ENCODE data around the gene CPNE2. TPM values are rescaled to one million over a fixed set of nuclear protein-coding genes. Genes with fewer than 3 reads are reported as not detected.
"Not testable (repeated sequence)": the region's sequence is repeated elsewhere in the genome, so short reads cannot be mapped to it uniquely, and the experiment has no call there.

CPNE2 gene
- total and polyA plus RNA-seq, 9 donors = 12.3 to 32.3 (median 18.1) TPM

DNA sequence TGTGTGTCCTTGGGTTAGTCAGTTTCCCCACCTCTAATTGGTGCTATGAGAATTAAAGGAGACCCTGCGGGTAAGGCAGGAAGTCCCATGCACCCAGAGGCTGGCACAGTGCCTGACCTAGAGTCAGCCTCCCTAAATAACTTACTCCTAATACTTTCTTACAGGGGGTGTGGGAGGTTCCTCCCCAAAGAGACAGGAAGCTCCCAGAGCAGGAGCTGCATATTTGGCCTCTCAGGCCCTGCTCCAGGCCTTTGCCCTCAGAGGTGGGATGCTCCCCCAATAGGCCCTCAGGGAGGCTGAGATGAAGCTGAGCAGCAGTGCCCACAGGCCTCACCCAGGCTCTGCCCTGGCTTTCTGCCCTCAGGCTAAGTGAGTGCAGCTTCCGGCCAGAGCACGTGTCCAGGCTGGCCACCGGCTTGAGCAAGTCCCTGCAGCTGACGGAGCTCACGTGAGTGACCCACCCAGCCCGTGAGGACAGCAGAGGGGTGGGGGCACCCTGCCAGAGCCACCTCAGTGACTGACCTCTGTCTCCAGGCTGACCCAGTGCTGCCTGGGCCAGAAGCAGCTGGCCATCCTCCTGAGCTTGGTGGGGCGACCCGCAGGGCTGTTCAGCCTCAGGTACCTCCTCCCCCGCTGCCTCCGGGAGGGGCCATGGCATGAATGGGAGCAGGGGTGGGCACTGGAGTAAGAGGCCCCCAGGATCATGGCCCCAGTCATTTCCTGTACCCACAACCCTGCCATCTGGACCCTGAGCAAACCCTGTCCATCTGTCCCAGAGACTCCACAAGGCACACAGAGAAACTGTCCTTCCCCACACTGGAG, 31.1 kb upstream of the CPNE2 start:
- intact Hi-C loops (cut with DNase I) = no loop called here

DNA sequence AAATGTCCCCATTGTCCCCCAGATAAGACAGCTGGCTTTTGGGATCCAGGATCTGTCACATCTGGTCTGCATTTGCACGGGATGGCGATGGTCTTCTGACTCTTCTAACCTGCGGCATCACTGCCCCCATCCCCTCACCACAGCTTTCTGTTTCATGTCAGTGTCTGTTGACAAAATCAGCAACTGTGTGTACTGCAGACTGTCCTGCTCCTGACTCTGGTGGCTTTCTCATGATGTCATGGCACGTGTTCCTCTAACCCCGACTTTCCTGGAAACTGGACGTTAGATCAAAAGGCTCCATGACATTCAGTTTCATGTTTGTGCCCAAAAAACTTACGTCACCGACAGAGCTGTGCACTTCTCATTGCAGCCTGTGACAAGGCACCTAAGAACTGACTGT, 30.1 kb upstream of the CPNE2 start:
- intact Hi-C loops (cut with DNase I) = no loop called here
- peaks cover 11% of the 10 kb centered on the region for H3K4me1 ChIP-seq (ENCODE audit: insufficient read depth)
- TF ChIP-seq, protein P1, sequence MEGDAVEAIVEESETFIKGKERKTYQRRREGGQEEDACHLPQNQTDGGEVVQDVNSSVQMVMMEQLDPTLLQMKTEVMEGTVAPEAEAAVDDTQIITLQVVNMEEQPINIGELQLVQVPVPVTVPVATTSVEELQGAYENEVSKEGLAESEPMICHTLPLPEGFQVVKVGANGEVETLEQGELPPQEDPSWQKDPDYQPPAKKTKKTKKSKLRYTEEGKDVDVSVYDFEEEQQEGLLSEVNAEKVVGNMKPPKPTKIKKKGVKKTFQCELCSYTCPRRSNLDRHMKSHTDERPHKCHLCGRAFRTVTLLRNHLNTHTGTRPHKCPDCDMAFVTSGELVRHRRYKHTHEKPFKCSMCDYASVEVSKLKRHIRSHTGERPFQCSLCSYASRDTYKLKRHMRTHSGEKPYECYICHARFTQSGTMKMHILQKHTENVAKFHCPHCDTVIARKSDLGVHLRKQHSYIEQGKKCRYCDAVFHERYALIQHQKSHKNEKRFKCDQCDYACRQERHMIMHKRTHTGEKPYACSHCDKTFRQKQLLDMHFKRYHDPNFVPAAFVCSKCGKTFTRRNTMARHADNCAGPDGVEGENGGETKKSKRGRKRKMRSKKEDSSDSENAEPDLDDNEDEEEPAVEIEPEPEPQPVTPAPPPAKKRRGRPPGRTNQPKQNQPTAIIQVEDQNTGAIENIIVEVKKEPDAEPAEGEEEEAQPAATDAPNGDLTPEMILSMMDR (IDR thresholded peaks at IDR 0.05) = no peak
- TF ChIP-seq EP300 (IDR thresholded peaks at IDR 0.05) = no peak
- no peak for TF ChIP-seq POLR2A (IDR thresholded peaks at IDR 0.05)
- H3K36me3 ChIP-seq = no peaks in the 10 kb centered on the region
- DNase-seq = no peak
- H3K27me3 ChIP-seq = no peaks in the 10 kb centered on the region
- 80 to 90% (median 85%) methylated on average over 8 of the region's 8 CpGs for WGBS, 3 donors
- no peak overlapping the region for H3K4me3 ChIP-seq
- H3K9me3 ChIP-seq = no peaks in the 10 kb centered on the region
- no peak overlapping the region for H3K27ac ChIP-seq

More for the DNA sequence above, 31.1 kb upstream of the CPNE2 start:
- peak overlapping the region; percentile 64 to 78 for H3K27ac ChIP-seq
- peak; percentile 60 to 81 (median 73) for DNase-seq
- peaks cover 11% of the 10 kb centered on the region for H3K4me1 ChIP-seq (ENCODE audit: insufficient read depth)
- H3K4me3 ChIP-seq = no peak overlapping the region
- H3K9me3 ChIP-seq = no peaks in the 10 kb centered on the region
- H3K27me3 ChIP-seq = no peaks in the 10 kb centered on the region
- no peaks in the 10 kb centered on the region for H3K36me3 ChIP-seq
- no peak for TF ChIP-seq POLR2A (IDR thresholded peaks at IDR 0.05)
- TF ChIP-seq EP300 (IDR thresholded peaks at IDR 0.05) = no peak
- TF ChIP-seq, protein P1 (IDR thresholded peaks at IDR 0.05) = no peak
- WGBS, 3 donors = 27 to 30% (median 30%) methylated on average over 11 of the region's 11 CpGs

DNA sequence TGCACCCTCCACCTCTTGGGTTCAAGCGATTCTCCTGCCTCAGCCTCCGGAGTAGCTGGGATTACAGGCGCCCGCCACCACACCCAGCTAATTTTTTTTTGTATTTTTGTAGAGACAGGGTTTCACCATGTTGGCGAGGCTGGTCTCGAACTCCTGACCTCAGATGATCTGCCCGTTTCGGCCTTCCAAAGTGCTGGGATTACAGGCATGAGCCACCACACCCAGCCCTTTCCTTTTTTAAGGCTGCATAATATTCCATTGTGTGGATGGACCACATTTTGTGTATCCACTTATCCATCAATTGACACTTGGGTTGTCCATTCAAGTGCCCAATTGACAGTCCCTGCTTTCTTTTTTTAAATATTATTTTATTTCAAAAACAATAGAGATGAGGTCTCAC, 29.2 kb upstream of the CPNE2 start:
- H3K27ac ChIP-seq = not testable (repeated sequence)

DNA sequence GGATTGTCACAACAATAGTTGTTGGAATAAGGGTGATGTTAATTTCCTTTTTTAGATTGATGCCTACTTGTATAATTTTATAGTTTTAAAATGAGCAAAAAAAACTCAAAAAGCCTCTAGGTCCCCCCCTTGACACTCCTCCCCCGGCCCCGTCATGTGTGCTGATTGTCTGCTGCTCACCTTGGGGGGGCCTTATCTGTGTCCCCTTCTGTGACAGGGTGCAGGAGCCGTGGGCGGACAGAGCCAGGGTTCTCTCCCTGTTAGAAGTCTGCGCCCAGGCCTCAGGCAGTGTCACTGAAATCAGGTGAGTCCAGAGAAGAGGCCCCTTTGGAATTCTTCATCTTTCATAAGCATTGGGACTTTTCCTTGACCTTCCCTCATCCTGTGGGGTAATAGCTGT, 27.4 kb upstream of the CPNE2 start:
- TF ChIP-seq, protein P1 (IDR thresholded peaks at IDR 0.05) = no peak
- TF ChIP-seq EP300 (IDR thresholded peaks at IDR 0.05) (no peak), POLR2A (IDR thresholded peaks at IDR 0.05) (no peak)
- DNase-seq = no peak
- 86 to 92% (median 90%) methylated on average over 5 of the region's 5 CpGs for WGBS, 3 donors
- Histone ChIP-seq H3K27ac (no peak overlapping the region), H3K4me3 (no peak overlapping the region), H3K9me3 (no peaks in the 10 kb centered on the region), H3K27me3 (no peaks in the 10 kb centered on the region), H3K4me1 (ENCODE audit: insufficient read depth) (peaks cover 11% of the 10 kb centered on the region), H3K36me3 (no peaks in the 10 kb centered on the region)
- intact Hi-C loops (cut with DNase I) = no loop called here

More for the DNA sequence above, 29.2 kb upstream of the CPNE2 start:
- H3K36me3 ChIP-seq; intact Hi-C loops (cut with DNase I); H3K9me3 ChIP-seq; DNase-seq; H3K27me3 ChIP-seq; H3K4me3 ChIP-seq: not testable (repeated sequence)
- 83 to 97% (median 91%) methylated on average over 8 of the region's 8 CpGs for WGBS, 3 donors
- H3K4me1 ChIP-seq (ENCODE audit: insufficient read depth) = peaks cover 11% of the 10 kb centered on the region

DNA sequence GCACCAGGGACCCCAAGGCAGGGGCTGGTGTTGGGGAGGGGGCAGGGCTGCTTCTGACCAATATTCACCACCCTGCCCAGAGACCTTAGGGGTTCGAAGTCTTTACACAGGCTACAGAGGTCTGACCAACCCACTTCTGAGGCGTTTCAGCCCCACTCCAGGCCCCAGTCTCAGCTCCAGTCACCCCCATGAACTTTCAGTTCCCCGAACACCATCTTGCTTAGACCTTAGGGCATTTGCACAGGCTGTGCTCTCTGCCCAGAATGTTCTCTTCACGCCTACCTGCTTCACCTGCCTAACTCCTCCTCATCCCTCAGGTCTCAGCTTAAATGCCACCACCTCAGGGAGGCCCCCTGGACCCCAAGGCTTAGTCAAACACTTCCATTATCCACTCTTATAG, 25.8 kb upstream of the CPNE2 start:
- no peaks in the 10 kb centered on the region for H3K9me3 ChIP-seq
- H3K27ac ChIP-seq = no peak overlapping the region
- no peaks in the 10 kb centered on the region for H3K27me3 ChIP-seq
- no peaks in the 10 kb centered on the region for H3K36me3 ChIP-seq
- TF ChIP-seq POLR2A (IDR thresholded peaks at IDR 0.05) (no peak), EP300 (IDR thresholded peaks at IDR 0.05) (no peak)
- TF ChIP-seq, protein P1 (IDR thresholded peaks at IDR 0.05) = no peak
- intact Hi-C loops (cut with DNase I) = no loop called here
- peaks cover under 1% of the 10 kb centered on the region for H3K4me1 ChIP-seq (ENCODE audit: insufficient read depth)
- no peak for DNase-seq
- WGBS, 3 donors = 90 to 93% (median 90%) methylated on average over 4 of the region's 4 CpGs
- H3K4me3 ChIP-seq = no peak overlapping the region

Measured in ovary (tissue), 9 donors.